RPMI8226 (cell line): ENCODE measurements around the gene TTC33.
"Not testable (repeated sequence)": the region's sequence is repeated elsewhere in the genome, so short reads cannot be mapped to it uniquely, and the experiment has no call there.

ENCODE experiments used
- DNase-seq: peaks from one replicate; pipeline ENCODE4 v3.0.0-alpha.2; 2015

TTC33 gene

DNA sequence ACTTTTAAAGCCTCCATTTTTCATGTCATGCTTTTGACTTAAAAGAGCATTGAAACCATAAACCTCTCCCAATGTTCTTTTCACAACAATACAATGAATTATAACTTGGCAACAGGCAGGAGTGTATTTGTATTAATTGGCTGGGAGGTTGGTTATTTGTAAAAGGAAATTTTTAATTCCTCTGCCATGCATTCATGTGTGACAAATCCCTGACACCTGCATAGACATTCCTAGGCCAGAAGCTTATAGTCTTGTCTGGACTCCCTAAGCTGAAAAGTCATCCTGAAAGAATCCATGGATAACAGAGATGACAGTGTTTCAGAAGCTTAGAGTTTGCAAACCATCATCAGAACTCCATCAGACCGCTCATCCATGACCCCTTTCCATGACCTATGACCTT, 152.4 kb downstream of the TTC33 start:
- DNase-seq, result no peak

DNA sequence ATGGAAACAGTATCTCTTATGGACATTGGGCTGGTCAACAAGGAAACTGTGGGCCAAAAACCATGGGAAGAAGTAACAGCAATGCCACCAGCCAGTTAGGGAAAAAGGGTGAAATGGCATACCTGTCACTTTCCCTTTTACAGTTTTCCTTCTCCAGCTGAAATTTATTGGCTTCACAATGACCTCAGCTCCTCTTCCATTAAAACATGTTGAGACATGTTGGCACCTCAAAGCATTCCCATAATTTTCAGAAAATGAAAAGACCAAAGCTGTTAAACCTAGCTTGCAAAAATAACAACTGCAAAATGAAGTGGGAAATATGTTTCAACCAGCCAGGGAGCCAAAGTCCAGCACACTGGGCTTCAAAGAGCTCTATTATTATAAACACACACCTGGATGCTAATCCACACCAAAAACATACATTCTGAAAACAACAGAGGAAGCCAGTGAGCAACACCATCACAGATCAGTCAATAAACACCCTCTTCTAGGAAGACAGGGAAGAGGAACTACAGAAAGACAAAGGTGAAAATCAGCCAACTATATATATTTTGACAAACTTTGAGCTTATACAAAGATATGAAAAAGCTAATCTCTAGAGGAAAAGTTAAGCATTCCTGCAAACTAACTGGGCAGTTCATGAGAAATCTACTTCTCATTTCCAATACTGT, 154.4 kb downstream of the TTC33 start:
- DNase-seq, result no peak

DNA sequence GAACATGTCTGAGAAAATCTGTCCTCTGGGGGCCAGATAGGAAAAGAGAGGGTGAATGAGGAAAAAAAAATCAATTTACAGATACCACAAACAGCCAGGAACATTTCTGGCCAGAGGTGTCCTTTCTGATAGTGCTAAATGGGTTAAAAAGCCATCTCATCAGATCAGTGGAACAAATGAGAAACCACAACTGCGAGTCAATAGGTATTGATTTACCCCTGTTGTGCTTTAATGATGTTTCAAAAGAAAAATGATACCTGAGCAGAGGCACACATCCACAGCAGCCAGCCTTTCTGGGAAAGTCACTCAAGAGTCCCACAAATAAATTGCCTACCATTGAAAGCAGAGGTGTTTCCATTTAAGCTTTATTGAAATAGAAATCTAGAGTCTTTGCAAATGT, 155.4 kb downstream of the TTC33 start:
- no peak for DNase-seq

DNA sequence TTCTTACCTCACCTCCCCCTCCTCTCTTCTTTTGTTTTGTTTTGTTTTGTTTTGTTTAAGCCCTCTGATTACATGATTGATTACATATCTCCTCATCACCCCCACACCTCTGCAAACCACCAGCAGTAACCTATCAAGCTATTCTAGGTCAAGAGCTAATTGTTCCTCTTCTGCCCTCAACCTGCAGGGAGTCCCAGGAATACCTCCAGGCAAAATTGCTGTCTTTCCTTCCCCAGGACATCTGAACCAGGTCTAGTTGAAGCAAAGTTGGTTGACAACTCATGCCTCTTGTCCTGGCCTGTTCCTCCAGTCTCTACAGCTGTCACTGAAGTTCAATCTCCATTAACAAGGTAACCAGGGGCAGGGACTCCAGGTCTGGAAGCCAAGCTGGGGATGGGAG, 156.1 kb downstream of the TTC33 start:
- DNase-seq, result no peak

DNA sequence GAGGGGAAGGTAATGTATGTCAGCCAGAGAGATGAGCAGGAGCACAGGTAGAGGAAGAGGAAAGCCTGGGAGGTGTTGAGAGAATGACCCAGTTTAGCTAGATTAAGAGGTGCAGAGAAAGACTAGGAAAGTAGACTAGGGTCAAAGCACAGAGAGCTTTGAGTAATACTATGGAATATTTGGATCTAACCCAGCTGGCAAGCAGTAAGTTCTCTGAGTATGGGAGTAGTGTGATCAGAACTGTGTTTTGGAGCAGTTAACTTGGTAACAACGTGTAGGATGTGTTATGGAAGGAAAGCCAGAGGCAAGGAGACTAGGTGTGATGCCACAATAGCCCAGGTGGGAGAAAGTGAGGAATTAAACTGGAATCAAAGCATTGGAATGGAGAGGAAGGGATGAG, 160.9 kb downstream of the TTC33 start:
- no peak for DNase-seq

DNA sequence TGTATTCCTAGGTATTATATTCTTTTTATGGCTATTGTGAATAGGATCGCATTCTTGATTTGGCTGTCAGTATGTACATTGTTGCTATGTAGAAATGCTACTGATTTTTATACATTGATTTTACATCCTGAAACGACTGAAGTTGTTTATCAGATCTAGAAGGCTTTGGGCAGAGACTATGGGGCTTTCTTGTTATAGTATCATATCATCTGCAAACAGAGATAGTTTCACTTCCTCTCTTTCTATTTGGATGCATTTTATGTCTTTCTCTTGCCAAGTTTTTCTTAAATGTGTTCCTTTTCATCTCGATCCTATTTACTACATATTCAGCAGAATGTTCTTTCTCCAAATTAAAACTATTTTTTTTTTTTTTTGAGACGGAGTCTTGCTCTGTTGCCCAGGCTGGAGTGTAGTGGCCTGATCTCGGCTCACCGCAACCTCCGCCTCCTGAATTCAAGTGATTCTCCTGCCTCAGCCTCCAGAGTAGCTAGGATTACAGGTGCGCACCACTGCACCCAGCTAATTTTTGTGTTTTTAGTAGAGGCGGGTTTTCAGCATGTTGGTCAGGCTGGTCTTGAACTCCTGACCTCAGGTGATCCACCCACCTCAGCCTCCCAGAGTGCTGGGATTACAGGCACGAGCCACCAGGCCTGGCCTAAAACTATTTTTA, 163.9 kb downstream of the TTC33 start:
- peak; percentile 70 for DNase-seq

DNA sequence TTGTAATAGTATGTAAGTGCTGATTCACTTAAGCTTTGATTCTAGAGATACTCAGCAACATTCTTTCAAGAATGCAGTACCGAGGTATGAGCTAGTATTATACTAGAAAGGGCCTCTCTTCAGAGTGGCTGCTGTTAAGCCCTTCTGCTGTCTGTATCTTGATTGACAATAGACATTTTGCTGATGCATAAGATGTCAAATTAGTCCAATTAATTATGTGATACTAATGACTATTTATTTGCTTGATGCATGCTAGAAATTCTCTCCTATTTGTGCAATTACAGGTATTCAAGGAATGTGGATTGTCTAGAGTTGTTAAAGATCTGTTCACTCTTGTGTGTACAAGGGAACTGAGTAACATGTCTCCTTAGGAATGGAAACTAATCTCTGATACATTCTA, 168.4 kb downstream of the TTC33 start:
- DNase-seq, result no peak

DNA sequence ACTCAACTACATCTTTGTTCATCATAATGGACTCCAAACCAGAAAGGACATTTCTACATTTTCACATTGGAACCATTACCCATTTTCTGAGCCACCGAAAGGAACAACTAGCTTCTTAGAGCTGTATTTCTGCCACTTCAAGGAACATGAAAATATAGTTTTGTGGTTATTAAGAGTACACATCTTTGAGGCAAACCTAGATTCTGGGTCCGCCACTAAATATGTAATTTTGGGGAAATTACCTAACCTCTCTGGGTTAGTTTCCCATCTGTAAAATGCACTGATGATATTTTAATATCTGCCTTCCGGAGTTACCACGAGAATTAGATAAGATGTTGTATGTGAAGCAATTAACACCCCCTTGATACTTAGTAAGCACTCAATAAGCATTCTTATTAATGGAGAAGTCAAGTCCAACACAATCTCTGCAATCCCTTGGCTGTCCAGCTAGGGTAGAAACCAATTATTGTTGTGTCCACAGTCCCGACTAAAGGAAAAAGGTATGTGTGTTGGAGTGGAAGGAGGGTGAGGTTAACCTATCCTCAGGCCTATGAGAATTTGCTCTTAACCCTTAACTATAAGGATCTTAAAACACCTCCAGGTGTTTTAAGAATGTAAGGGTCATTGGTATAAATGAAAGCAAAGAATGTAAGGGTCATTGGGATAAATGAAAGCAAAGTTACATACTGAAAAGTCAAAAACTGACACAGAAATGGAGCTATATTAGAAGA, 170.1 kb downstream of the TTC33 start:
- no peak for DNase-seq

DNA sequence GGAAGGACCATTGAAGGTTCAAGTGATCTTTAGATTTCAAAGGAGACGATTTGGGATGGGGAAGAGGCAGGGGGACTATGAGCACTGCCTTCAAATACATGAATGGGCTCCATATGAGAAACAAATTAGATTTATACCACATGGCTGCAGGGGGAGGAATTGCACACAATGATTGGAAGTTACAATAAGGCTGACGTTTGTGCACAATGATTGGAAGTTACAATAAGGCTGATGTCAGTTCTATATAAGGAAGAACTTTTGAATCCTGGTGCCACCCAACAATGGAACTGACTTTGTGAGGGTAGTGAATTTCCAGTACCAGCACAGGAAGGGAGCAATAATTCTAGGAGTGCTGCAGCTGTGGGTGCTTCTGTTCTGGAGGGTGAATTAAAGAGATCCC, 171.7 kb downstream of the TTC33 start:
- no peak for DNase-seq

DNA sequence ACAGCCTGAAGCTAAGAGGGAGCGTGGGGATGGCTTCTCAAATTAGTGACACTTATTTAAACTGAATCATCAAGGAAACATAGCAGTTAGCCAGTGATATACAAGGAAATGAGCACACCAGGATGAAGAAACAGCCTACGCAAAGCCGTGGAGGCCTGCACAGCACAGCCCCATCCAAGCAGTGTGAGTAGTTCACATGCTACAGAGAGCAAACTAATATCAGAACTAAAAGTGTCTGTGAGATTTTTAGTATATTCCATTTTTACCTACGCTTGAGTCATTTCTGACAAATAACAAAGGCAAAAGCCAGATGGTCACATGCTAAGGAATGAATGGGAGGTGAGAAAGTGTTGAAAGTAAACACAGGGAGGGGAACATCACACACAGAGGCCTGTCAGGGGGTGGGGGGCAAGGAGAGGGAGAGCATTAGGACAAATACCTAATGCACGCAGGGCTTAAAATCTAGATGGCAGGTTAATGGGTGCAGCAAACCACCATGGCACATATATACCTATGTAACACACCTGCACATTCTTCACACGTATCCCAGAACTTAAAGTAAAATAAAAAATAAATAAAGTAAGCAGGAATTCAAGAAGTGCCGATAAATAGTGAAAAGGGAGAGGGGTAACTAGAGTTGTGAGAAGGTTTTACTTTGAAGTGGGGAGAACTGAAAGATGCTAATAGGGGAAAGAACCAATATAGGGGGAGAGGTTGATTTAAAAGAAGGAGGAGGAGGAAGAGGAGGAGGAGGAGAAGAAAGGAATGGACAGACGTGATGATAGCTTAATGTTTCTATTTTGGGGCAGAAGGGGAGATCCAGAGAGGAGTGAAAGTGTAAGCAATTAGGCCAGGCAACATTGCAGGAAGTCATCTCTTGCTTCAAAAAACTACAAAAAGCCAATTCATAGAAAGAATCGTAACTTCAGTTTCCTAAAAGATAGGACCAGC, 177.0 kb downstream of the TTC33 start:
- no peak for DNase-seq

DNA sequence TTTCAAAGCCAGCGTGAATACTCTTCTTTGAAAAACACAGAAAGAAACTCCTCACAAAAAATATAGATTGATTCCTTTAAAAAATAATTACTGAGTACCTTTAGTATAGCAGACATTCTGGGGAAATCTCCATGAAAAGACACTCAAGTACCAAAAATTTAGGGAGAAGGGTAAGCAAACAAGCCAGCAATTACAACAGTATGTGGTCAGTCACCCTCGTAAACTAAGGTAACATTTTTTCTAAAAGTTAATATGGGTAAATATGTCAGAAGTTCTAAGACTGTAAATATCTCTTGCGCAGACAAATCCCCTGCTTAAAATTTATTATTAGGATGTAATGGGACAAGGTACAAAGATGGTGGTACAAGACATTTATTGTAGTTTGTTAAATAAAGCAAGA, 178.0 kb downstream of the TTC33 start:
- no peak for DNase-seq

GRCh38 chr5:40575921-40576320, 179.8 kb downstream of the TTC33 start:
- no peak for DNase-seq

GRCh38 chr5:40575411-40575810, 180.3 kb downstream of the TTC33 start:
- DNase-seq, result no peak

DNA sequence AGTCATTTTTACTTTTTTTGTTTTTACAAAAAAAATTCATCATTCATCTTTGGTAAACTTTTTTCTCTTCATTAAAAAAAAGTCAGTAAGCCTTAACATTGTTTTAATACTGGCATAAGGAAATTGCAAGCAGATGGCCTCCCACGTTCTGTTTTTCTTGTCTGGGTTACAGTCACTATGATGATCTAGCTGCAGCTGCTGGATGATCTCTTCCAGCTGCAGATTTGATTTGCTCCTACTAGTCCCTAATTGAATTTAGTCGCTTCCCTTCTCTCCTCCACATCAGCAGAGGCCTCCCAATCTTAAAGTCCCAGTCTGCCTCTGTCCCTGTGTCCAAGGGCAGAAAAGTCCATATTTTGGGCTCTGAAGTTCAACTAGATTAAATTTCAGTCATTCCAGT, 182.8 kb downstream of the TTC33 start:
- no peak for DNase-seq

DNA sequence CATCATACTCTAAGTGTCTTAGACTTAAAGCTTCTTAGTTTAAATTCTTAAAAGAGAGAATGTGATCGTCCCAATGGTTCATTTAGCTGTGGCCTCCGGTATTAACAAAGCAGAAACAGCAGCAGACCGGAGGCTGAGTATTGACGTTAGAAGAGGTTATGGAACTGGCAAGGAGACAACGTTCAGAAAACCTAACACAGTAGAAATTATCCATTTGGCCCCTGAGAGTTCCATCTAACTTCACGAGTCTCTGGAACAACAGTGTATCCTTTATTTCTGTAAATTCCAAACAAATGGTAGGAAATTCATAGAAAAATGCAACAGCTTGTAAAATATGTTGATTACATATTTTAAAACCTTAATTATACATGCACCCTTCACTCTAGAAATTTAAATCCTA, 183.4 kb downstream of the TTC33 start:
- DNase-seq, result no peak

DNA sequence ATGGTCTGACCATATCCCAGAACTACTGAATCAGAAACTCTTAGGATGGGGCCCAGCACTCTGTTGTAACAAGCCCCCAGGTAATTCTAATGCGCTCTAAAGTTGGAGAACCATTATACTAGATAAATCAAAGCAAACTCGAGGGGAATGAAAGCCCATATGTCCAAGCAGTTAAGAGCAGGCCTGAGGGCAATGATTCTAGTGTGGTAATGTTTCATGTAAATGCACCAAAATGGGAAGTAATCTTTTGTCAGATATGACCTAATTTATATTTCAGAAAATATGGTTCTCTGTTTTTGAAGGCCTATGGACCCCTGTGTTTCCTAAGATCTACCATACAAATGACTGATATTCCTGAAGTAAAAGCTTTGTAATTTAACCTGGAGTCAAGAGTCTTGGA, 184.0 kb downstream of the TTC33 start:
- no peak for DNase-seq

GRCh38 chr5:40570408-40571129, 185.2 kb downstream of the TTC33 start:
- no peak for DNase-seq

GRCh38 chr5:40569546-40570270, 186.1 kb downstream of the TTC33 start:
- DNase-seq, result no peak

DNA sequence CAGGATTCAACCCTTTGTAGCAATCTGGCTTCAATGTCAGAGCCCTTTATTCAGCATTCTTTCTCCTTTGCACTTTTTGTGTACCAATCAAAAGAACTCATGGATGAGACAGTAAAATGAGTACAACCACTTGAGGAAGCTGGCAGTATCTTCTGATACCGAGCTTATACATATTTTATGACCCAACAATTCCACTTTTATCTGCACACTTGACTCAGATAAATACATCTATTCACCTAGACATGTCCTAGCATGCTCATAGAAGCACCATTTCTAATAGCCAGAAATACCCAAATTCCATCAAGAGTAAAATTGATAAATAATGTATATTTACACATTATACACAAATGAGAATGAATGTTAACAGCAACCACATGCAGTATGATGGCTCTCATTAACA, 187.2 kb downstream of the TTC33 start:
- DNase-seq, result no peak

GRCh38 chr5:40563173-40563572, 192.6 kb downstream of the TTC33 start:
- not testable (repeated sequence) for DNase-seq

DNA sequence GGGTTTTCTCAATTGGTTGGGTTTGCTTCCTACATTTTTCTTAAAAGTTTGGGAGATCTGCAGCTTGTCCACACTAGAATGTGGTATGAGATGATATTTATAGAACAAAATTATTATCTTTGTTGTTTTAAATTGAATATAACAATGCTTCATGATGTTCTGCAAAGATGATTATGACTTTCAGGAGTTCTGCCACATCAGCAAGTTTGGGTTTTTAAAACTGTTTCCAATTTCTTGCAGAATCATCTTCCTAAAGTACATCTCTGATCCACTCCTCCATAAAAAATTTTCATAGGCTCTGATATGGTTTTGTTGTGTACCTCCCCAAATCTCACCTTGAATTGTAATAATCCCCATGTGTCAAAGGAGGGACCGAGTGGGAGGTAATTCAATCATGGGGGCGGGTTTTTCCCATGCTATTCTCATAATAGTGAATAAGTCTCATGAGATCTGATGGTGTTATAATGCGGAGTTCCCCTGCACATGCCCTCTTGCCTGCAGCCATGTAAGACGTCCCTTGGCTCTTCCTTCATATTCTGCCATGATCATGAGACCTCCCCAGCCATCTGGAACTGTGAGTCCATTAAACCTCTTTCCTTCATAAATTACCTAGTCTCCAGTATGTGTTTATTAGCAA, 195.2 kb downstream of the TTC33 start:
- DNase-seq, result no peak
